ENCODE measurements around the gene SLC5A10.

Gene SLC5A10

GRCh38 chr17:19005789-19006430, 53.9 kb downstream of the SLC5A10 start:
- no peak for DNase-seq (ENCODE audit: extremely low read depth, low read depth)
- H3K4me3 ChIP-seq (replicated peaks; ENCODE audit: low read depth, low read length): no peak overlapping the region
- TF ChIP-seq CTCF (IDR thresholded peaks at IDR 0.05; ENCODE audit: low read depth, low read length, missing control alignments): no peak

GRCh38 chr17:19006698-19007097, 54.7 kb downstream of the SLC5A10 start:
- no peak overlapping the region for H3K4me3 ChIP-seq (replicated peaks; ENCODE audit: low read depth, low read length)
- TF ChIP-seq CTCF (IDR thresholded peaks at IDR 0.05; ENCODE audit: low read depth, low read length, missing control alignments): no peak
- no peak for DNase-seq (ENCODE audit: extremely low read depth, low read depth)

GRCh38 chr17:19009970-19010369, 58.0 kb downstream of the SLC5A10 start:
- H3K4me3 ChIP-seq (replicated peaks; ENCODE audit: low read depth, low read length): no peak overlapping the region
- DNase-seq (ENCODE audit: extremely low read depth, low read depth): no peak
- TF ChIP-seq CTCF (IDR thresholded peaks at IDR 0.05; ENCODE audit: low read depth, low read length, missing control alignments): no peak

GRCh38 chr17:19010729-19011505, 59.0 kb downstream of the SLC5A10 start:
- H3K4me3 ChIP-seq (replicated peaks; ENCODE audit: low read depth, low read length): no peak overlapping the region
- no peak for DNase-seq (ENCODE audit: extremely low read depth, low read depth)
- TF ChIP-seq CTCF (IDR thresholded peaks at IDR 0.05; ENCODE audit: low read depth, low read length, missing control alignments): no peak

GRCh38 chr17:19011581-19011980, 59.6 kb downstream of the SLC5A10 start:
- H3K4me3 ChIP-seq (replicated peaks; ENCODE audit: low read depth, low read length): no peak overlapping the region
- DNase-seq (ENCODE audit: extremely low read depth, low read depth): no peak
- TF ChIP-seq CTCF (IDR thresholded peaks at IDR 0.05; ENCODE audit: low read depth, low read length, missing control alignments): no peak

GRCh38 chr17:19012171-19013080, 60.5 kb downstream of the SLC5A10 start:
- no peak for TF ChIP-seq CTCF (IDR thresholded peaks at IDR 0.05; ENCODE audit: low read depth, low read length, missing control alignments)
- DNase-seq (ENCODE audit: extremely low read depth, low read depth): no peak
- no peak overlapping the region for H3K4me3 ChIP-seq (replicated peaks; ENCODE audit: low read depth, low read length)

Data from HFF-Myc (cell line).